Peyer's patch (tissue), 4 donors: ENCODE data around the gene GCGR. TPM values are rescaled to one million over a fixed set of nuclear protein-coding genes. Genes with fewer than 3 reads are reported as not detected.

Source experiments
- DNase-seq, 3 donors: peaks; one replicate each; pipeline ENCODE4 v3.0.0-alpha.2; 2017 to 2019
- H3K27ac ChIP-seq, 4 donors: fragments of 200-600 bp; sonication (generic); one replicate each; pipeline ENCODE4 v1.5.1; 2016 to 2019
- H3K27me3 ChIP-seq, 2 donors: fragments of 200-600 bp; sonication (generic); one replicate each; pipeline ENCODE4 v1.5.1; 2019
- H3K36me3 ChIP-seq, 3 donors: fragments of 200-600 bp; sonication (generic); one replicate each; pipeline ENCODE4 v1.5.1; 2016 to 2019
- H3K4me1 ChIP-seq, 4 donors: fragments of 200-600 bp; sonication (generic); one replicate each; pipeline ENCODE4 v1.5.1; 2016 to 2019
- H3K4me3 ChIP-seq, 4 donors: fragments of 200-600 bp; sonication (generic); 1 replicate in 3 of 4; 2 replicates in 1 of 4; pipeline ENCODE4 v1.5.1; 2016 to 2019; ENCODE audit warnings: mild to moderate bottlenecking in 1 of 4
- H3K9me3 ChIP-seq, 4 donors: fragments of 200-600 bp; sonication (generic); one replicate each; pipeline ENCODE4 v1.5.1; 2016 to 2019; ENCODE audit warnings: mild to moderate bottlenecking in 1 of 4
- CTCF ChIP-seq, 6 experiments: fragments of 450-650 bp in 4 of 6; fragments of 200-600 bp in 2 of 6; sonication (generic) in 1 of 6; IDR thresholded peaks; one replicate each; pipeline ENCODE4 v1.5.1; 2017 to 2019; ENCODE audit warnings: antibody characterized with exemption in 6 of 6, mild to moderate bottlenecking in 3 of 6, moderate library complexity in 1 of 6
- POLR2A ChIP-seq, 2 donors: fragments of 450-650 bp; IDR thresholded peaks; one replicate each; pipeline ENCODE4 v1.5.1; 2017; ENCODE audit warnings: antibody characterized with exemption in 2 of 2, mild to moderate bottlenecking in 2 of 2, moderate library complexity in 2 of 2
- total RNA-seq, 4 donors: library from RNA; depleted of rRNA; stranded (reverse); fragments of >200 nt; gene quantifications; one replicate each; pipeline ENCODE4 v1.1.0, GENCODE V29; 2016

Gene GCGR
- total RNA-seq, 4 donors from 2014 or later = 0.67 to 1.1 TPM; not detected in 2

- no peak for DNase-seq
- no peak for TF ChIP-seq POLR2A (IDR thresholded peaks at IDR 0.05)
- TF ChIP-seq CTCF (IDR thresholded peaks at IDR 0.05) = no peak
- no peaks in the 10 kb centered on the region for H3K4me1 ChIP-seq
- H3K36me3 ChIP-seq = peaks cover 0 to 50% (median 0%) of the 10 kb centered on the region in 3 donors
- no peak overlapping the region for H3K27ac ChIP-seq
- no peaks in the 10 kb centered on the region for H3K9me3 ChIP-seq
- H3K27me3 ChIP-seq = no peaks in the 10 kb centered on the region
- H3K4me3 ChIP-seq = no peak overlapping the region
Observed at GRCh38 chr17:81842378-81842724, 38.4 kb downstream of the GCGR start.

- Histone ChIP-seq H3K27me3 (no peaks in the 10 kb centered on the region), H3K9me3 (no peaks in the 10 kb centered on the region), H3K4me3 (no peak overlapping the region), H3K27ac (peak overlapping the region in 1 of 4 donors; percentile 31), H3K36me3 (peaks cover 0 to 56% (median 0%) of the 10 kb centered on the region in 3 donors), H3K4me1 (no peaks in the 10 kb centered on the region)
- TF ChIP-seq POLR2A (IDR thresholded peaks at IDR 0.05) (no peak), CTCF (IDR thresholded peaks at IDR 0.05) (no peak)
- no peak for DNase-seq
Observed at GRCh38 chr17:81842725-81843504, 39.0 kb downstream of the GCGR start.

- H3K4me1 ChIP-seq = no peaks in the 10 kb centered on the region
- DNase-seq = no peak
- no peak overlapping the region for H3K4me3 ChIP-seq
- H3K27ac ChIP-seq = no peak overlapping the region
- TF ChIP-seq CTCF (IDR thresholded peaks at IDR 0.05) (no peak), POLR2A (IDR thresholded peaks at IDR 0.05) (no peak)
- peaks cover 0 to 65% (median 0%) of the 10 kb centered on the region in 3 donors for H3K36me3 ChIP-seq
- no peaks in the 10 kb centered on the region for H3K9me3 ChIP-seq
- no peaks in the 10 kb centered on the region for H3K27me3 ChIP-seq
Observed at GRCh38 chr17:81843713-81844326, 39.9 kb downstream of the GCGR start.

- Histone ChIP-seq H3K27ac (no peak overlapping the region), H3K9me3 (no peaks in the 10 kb centered on the region), H3K4me1 (no peaks in the 10 kb centered on the region), H3K4me3 (no peak overlapping the region), H3K36me3 (peaks cover 0 to 70% (median 0%) of the 10 kb centered on the region in 3 donors), H3K27me3 (no peaks in the 10 kb centered on the region)
- no peak for DNase-seq
- TF ChIP-seq POLR2A (IDR thresholded peaks at IDR 0.05) = no peak
Observed at GRCh38 chr17:81844327-81844851, 40.4 kb downstream of the GCGR start.

- Histone ChIP-seq H3K4me1 (no peaks in the 10 kb centered on the region), H3K9me3 (no peaks in the 10 kb centered on the region), H3K27ac (no peak overlapping the region), H3K36me3 (peaks cover 0 to 75% (median 0%) of the 10 kb centered on the region in 3 donors), H3K27me3 (no peaks in the 10 kb centered on the region), H3K4me3 (no peak overlapping the region)
- TF ChIP-seq CTCF (IDR thresholded peaks at IDR 0.05) (no peak), POLR2A (IDR thresholded peaks at IDR 0.05) (no peak)
- DNase-seq = peak in 1 of 3 donors; percentile 38
Observed at GRCh38 chr17:81844887-81845286, 40.9 kb downstream of the GCGR start.

- Histone ChIP-seq H3K4me1 (no peaks in the 10 kb centered on the region), H3K27ac (no peak overlapping the region), H3K36me3 (peaks cover 0 to 80% (median 0%) of the 10 kb centered on the region in 3 donors), H3K27me3 (no peaks in the 10 kb centered on the region), H3K4me3 (no peak overlapping the region), H3K9me3 (no peaks in the 10 kb centered on the region)
- TF ChIP-seq CTCF (IDR thresholded peaks at IDR 0.05) (no peak), POLR2A (IDR thresholded peaks at IDR 0.05) (no peak)
- DNase-seq = peak in 1 of 3 donors; percentile 24
Observed at GRCh38 chr17:81845361-81845760, 41.4 kb downstream of the GCGR start.
